NOMO-1 treated with dmso at 0.1 percent for 144 hours (cell line): ENCODE data around the gene CATSPERE.
"Not testable (repeated sequence)": the region's sequence is repeated elsewhere in the genome, so short reads cannot be mapped to it uniquely, and the experiment has no call there.

Source experiments
- DNase-seq: peaks from one replicate; lab custom pipeline; 2025; ENCODE audit not compliant: unreplicated experiment; lab: John Stamatoyannopoulos, UW

CATSPERE gene

DNA sequence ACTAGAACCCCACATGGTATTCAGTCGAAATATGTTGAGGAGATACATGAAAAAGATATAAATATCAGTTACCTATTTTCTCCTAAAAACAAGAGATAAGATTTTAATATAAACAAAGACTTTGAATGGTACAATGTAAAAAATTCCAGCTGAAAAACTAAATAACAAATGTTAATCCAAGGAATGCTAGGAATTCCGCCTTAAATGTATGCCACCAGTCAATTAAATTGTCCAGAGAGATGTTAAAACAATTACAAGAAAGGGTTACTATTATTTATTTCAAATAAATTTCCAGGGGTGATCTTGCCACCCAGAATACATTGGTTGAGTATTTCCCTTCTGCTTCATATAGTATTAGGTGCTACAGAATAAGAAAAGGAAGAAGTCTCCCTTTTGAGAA, 13.5 kb upstream of the CATSPERE start:
- no peak for DNase-seq

DNA sequence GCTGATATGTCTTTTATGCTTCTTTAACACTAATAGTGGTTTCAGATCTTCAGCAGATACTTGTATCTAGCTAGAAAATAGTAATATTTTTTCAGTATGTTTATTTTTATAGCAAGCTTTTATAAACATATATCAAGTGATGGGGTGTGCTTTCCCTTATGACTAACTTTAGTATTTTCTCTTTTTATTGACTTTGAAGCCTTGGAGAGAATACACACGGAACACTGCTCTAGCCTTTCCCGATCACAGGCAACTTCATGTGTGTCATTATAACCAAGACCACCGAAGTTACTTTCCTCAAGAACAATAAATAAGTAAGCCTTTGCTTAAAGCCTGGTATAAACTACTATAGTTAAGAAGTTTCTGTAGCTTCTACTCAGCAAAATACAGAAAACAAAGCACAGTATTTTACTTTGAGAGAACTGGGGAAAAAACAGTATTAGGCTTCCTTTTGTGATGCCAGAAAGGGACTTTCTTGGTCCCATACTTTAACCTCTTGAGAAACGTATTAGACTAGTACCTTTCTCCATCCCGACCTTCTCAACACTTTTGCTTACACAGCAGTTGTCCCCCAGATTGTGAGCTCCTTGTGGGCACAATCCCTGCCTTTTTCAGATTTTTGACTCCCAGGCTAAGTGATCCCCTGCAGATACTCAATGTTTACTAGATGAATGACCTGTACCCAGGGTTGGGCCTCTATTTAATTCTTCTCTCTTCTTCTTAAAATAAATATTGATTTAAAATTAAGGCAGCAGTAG, 12.6 kb upstream of the CATSPERE start:
- DNase-seq, result no peak

DNA sequence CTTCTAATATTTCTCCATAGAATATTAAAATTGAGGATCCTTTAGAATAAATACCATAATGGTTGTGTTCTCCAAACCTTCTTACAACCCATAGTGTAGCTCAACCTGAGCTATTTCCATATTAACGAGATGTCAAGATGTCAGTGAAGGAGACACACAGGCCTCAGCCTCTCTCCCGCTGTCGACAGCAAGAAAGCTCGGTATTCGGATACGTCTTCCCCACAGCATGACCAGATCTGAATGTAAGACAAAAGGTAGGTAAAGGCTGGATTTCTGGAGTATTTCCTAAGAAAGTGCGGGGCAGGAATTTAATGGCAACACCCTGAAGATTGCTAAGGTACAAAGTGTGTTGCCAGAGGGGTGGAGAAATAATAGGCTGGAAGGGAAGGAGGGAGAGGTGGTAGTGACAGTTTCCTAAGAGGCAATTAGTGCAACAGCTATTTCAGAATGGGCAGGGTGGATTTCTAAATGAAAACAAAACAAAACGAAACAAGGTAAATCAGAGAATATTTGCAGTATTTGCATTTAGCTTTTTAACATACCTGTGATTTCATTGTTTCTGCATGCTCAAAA, 11.1 kb upstream of the CATSPERE start:
- no peak for DNase-seq

DNA sequence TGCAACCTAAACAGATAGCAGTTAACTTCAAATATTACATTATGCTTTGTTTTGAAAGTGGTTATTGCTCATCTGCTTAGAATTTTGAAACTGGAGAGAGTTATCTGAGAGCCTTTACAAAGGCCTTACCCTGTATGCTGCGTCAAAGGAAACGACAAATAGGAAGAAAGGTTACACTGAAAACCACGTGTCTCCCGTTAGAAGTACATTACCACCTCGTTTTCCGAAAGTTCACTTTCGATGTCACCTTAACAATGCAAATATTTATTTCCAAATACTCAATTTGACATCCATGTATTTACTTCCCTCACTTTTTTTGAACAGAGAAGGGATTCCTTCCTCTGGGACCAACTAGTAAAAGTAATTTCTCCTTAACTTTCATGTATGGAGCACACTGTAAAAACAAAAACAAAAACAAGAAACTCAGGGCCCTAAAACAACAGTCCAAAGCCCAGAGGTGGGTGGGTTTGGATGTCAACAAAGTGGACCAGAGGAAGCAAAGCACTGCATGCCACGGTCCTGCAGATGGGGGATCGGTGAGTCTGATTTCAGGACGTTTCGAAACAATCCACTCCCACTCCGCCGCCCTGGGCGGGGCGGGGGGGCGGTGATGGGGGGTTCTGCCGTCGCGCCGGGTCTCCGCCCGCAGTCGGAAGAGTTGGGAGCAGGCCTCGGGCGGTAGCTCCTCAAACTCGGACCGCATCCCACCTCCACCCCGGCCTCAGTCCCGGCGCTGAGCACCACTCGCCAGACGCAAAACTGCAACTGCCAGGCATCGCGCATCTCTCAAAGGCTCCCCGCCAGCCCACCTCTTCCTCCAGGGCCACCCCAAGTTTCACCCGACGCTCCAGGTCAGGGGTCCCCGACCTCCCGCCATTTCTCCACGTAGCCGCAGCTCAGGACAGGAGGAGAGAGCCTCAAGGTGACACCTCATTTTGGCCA, 10.2 kb upstream of the CATSPERE start:
- DNase-seq, result peak; percentile 17

DNA sequence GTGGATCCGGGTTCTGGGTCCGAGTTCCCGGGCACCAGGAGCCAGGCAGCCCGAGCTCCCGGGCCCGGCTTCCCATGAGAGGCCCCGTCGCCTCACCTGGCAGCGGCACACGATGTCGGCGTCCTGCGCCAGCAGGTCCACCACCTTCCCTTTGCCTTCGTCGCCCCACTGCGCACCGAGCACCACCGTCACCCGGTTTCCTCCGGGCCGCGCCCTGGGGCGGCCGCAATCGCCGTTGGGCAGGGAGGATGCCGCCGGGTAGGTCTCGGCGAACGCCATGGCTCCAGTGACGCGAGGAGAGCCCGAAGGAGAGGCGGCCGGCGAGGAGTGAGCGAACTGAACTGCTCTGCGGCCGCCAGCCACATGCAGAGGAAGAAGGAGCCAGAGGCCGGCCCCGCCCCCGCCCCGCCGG, 9.5 kb upstream of the CATSPERE start, which contains the start of gene ADSS2:
TSS of gene ADSS2 (minus strand) at position 371 of the 412 bp plus-strand sequence. CDS start at position 279, 92 bp downstream.
- DNase-seq, result no peak

DNA sequence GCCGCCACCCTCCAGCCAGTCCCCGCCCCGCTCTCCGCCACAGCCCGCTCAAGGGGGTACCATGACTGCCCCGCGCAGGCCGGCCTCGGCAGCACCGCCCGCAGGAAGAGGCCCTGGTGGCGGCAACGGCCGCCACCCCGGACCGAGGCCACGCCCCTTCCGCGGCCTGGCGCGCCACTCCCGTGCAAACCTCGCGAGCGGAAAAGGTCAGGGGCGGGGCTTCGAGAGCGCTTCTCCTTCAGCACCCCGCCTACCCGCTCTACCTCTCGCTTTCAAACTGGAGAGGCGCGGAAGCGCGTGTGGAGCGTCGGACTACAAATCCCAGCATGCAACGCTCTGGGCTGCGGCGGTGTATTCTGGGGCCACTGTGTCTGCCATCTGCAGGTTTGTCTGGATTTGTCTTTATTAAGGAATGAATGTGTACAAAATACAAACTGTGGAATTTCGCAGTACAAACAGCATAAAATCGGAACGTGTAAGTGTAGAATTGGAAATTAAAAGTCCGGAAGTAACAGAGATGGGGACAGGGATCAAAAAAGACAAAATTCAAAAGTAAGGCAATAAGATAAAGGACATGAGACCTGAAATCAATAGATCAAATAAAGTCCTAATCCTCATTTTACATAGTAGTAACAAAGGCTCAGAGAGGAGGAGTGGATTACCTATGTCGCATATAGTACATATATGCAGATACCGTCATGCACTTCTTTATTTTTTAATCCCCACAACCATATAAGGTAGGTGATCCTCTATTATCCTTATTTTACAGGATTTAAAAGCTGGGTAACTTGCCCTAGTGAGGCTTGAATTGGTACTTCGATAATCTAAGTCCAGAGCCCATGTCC, 8.9 kb upstream of the CATSPERE start:
- peak; percentile 98 for DNase-seq

DNA sequence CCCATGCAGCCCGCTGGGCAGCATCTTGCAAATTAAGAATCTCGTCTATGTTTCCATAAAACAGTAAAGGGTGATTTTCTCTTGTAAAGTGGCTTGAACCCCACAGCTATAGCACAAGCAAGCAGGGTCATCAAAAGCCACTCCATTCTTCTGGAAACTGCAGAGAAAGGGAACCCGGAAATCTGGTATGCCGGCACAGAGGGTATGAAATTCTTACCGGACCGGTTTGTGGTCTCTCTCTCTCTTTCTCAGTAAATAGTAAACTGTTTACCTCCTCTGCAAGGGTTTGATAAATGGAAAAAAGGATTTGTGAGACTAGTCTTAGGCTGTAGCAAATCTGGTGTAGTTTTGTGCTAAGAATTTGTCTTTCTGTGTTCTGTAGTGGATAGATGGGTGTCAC, 6.7 kb upstream of the CATSPERE start:
- no peak for DNase-seq

DNA sequence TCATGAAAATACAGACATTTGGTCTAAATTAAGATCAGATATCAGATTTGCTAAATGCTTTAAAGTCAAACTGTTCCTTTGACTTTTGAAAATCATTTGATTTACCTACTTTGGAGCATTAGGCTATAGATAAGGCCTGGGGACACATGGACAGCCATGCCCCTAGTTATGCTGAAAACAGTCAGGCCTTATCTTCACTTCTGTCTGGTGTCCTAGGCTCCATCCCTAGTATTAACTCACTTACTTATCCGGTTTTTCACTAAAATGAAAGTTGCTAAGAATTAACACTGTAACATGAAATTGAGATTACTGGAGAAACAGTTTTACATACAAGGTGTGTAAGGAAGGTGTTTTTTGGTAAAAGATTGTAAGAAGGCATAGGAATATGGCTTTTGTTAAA, 4.5 kb upstream of the CATSPERE start:
- no peak for DNase-seq

DNA sequence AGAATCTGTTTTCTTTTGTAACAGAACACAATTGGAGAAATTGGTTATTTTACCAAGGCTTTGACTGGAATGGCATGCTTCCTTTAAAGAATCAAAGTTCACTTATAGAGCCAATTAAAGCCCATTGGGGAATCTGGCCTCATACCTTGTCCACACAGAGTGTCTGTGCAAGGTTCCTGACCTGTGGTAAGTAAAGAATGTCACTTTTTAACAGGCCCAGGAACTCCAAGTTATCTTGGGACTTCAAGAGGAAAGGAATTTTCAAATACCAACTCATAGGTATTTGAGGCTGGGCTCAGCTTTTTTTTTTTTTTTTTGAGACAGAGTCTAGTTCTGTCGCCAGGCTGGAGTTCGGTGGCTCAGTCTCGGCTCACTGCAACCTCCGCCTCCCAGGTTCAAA, 2.3 kb upstream of the CATSPERE start:
- DNase-seq, result no peak

DNA sequence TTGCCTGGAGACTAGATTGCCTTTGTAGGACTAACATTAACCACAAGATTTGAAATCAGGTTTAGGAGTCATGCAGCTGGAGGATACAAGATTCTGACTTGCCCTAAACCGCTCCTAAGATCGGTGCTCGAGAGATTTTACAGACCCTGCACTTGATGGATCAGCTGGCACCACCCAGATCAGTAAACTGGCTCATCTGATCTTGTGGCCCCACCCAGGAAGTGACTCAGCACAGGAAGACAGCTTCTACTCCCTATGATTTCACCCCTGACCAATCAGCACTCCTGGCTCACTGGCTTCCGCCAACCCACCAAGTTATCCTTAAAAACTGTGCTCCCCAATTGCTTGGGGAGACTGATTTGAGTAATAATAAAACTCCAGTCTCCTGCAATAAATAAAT, 876 bp upstream of the CATSPERE start:
- DNase-seq, result no peak

DNA sequence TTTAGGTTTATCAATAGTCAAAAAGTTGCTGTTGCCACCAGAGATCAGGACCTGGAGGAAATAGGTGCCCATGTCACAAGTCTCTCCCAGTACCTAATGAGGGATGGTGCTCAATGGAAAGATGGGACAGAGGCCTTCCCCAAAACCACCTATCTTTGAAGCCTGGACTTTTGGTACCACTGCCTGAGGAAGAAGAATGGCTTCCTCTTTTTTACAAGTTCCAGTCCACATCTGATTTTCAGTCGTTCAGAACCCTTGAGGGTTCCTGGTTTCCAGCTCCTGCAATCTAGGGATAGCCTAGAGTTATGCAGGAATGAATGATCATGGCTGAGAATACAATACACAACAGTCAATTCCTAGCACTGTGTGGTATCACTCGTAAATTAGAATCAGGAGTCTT, 5.7 kb downstream of the CATSPERE start:
- DNase-seq, result no peak

DNA sequence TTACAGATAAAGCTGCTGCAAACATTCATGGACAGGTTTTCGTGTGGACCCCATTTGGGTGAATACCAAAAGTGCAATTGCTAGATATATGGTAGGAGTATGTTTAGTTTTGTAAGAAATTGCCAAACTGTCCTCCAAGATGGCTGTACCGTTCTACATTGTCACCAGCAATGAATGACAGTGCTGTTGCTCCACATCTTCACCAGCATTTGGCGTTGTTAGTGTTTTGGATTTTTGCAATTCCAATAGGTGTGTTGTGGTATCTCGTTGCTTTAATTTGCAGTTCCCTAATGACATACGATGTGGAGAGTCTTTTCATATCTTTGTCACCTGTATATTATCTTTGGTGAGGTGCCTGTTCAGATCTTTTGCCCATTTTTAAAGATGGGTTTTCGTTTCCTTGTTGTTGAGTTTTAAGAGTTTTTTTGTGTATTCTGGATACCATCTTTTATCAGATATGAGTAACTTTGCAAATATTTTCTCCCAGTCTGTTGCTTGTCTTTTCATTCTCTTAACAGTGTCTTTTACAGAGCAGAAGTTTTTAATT, 12.1 kb downstream of the CATSPERE start:
- DNase-seq, result no peak

DNA sequence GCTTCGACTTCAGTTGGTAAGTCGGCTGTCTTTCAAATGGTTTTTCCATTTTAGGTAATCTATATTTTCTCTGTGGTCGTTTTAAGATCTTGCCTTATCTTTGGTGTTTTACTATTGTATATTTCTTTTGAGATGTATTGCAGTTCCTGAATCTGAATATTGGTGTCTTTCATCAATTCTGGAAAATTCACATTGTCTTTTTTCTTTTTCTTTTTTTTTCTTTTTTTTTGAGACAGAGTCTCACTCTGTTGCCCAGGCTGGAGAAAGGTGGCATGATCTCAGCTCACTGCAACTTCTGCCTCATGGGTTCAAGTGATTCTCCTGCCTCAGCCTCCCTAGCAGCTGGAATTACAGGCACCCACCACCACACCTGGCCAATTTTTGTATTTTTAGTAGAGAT, 23.9 kb downstream of the CATSPERE start:
- DNase-seq, result not testable (repeated sequence)

DNA sequence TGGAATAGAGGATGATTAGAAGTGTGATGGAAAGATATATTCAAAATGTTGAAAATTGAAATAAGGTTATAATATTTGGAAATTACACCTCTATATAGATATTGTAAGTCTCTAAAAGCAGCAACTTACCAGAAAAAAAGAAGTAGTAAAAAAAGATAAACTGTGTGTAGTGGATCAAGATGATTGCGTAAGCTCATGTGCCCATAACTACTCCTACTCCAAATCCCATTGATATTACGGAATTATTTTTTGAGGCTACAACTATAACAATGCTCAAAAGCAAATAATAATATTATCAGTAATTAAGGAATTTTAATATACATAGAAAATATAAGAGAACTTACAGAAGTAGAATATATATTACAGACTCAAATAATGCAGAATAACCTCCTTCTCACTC, 33.6 kb downstream of the CATSPERE start:
- DNase-seq, result no peak

DNA sequence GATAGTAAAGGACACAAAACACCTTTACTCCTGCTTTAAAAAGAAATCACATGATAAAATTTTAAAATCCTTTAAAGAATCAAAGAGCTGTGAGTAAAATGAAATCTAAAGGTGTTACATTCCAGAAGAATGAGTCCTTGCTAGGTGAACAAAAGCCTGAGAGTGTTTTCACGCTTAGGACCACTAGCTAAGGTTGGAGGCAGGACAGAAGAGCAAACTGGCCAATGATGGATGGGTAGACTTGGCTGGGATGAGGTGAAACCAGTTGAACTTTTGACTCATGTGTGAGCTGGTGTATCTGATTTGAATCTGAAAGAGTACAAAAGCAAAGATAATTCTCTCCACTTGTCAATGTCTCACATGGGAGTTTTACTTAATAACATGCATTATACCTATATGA, 35.1 kb downstream of the CATSPERE start:
- DNase-seq, result no peak

DNA sequence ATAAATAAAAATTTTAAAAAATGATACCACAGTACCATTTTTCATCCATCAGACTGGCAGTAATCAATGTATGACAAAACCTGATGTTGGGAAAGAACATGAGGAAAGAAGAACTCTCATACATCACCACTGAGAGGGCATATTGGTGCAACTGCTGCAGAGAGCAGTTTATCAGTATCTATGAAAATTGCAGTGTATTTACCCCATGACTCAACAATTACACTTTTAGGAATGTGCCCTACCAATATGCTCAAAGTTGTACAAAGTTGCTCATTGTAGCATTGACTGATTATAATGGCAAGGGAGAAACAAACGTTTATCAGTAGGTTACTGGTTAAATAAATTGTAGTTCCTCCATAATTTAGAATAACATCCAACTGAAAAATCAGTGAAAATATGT, 36.7 kb downstream of the CATSPERE start:
- no peak for DNase-seq

DNA sequence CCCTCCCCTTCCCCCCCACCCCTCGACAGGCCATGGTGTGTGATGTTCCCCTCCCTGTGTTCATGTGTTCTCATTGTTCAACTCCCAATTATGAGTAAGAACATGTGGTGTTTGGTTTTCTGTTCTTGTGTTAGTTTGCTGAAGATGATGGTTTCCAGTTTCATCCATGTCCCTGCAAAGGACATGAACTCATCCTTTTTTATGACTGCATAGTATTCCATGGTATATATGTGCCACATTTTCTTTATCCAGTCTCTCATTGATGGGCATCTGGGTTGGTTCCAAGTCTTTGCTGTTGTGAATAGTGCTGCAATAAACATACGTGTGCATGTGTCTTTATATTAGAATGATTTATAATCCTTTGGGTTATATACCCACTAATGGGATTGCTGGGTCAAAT, 38.4 kb downstream of the CATSPERE start:
- DNase-seq, result not testable (repeated sequence)

DNA sequence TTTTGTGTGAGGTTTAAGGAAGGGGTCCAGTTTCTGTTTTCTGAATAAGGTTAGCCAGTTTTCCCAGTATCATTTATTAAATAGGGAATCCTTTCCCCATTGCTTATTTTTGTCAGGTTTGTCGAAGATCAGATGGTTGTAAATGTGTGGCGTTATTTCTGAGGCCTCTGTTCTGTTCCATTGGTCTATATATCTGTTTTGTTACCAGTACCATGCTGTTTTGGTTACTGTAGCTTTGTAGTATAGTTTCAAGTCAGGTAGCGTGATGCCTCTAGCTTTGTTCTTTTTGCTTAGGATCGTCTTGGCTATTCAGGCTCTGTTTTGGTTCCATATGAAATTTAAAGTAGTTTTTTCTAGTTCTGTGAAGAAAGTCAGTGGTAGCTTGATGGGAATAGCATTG, 39.4 kb downstream of the CATSPERE start:
- DNase-seq, result not testable (repeated sequence)

DNA sequence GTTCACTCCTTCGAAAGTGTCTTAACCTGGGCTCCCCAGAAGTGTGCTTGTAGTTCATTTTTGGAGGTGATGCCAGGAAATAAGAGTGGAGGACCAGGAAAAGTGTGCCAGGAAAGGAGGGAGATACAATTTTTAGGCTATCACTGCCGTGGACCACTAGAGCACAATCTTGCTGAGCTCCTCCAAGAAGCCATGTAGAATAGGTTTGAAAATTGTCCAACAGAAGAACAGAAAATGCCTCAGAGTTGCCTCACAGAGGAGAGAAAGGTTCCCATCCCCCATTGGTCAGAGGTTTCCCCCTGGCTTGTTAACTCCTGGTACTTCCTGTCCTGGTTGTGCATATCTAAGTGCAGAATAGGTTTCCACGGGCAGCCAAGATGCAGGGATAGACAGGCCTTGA, 41.6 kb downstream of the CATSPERE start:
- no peak for DNase-seq

DNA sequence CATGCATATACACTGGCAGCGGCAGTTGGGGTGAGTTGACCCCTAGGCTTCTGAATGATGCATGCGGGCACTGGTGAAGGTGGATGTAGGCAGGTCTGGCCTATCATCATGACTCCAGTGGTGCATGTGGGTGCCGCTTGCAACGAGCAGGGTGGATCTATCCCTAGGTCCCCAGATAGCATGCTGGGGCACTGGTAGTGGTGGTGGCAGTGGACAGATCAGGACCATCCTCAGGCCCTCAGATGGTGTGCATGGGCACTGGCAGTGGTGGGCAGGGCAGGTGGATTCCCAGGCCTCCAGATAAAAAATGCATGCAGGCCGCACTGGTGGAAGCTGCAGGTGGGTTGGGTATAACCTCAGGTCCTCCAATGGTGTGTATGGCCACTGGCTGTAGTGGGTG, 52.4 kb downstream of the CATSPERE start:
- no peak for DNase-seq

DNA sequence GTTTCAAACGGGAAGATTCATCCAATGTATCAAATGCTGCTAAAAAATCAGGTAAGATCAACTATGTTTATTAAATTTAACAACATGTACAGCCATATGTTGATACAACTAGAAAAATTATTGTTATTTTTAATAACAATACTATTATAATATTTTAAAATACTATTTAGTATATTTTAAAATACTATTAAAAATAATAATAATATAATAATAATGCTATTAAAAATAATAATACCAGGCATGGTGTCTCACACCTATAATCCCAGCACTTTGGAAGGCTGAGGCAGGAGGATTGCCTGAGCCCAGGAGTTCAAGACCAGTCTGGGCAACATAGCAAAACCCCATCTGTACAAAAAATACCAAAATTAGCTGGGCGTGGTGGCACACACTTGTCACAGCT, 54.6 kb downstream of the CATSPERE start:
- DNase-seq, result no peak
